Measurements from ENCODE around the gene TSNAXIP1.

- TF ChIP-seq, protein P1, sequence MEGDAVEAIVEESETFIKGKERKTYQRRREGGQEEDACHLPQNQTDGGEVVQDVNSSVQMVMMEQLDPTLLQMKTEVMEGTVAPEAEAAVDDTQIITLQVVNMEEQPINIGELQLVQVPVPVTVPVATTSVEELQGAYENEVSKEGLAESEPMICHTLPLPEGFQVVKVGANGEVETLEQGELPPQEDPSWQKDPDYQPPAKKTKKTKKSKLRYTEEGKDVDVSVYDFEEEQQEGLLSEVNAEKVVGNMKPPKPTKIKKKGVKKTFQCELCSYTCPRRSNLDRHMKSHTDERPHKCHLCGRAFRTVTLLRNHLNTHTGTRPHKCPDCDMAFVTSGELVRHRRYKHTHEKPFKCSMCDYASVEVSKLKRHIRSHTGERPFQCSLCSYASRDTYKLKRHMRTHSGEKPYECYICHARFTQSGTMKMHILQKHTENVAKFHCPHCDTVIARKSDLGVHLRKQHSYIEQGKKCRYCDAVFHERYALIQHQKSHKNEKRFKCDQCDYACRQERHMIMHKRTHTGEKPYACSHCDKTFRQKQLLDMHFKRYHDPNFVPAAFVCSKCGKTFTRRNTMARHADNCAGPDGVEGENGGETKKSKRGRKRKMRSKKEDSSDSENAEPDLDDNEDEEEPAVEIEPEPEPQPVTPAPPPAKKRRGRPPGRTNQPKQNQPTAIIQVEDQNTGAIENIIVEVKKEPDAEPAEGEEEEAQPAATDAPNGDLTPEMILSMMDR (IDR thresholded peaks at IDR 0.05) = no peak
- no peak for TF ChIP-seq POLR2A (IDR thresholded peaks at IDR 0.05)
Observed at GRCh38 chr16:67841198-67841815, 34.6 kb downstream of the TSNAXIP1 start.
